Stomach (tissue), 4 donors: ENCODE measurements around the gene ATP23.

ENCODE experiments used
- CTCF ChIP-seq, 7 experiments: fragments of 450-650 bp in 4 of 7; fragments of 200-600 bp in 3 of 7; sonication (generic) in 3 of 7; IDR thresholded peaks; one replicate each; pipeline ENCODE4 v1.5.1; 2016 to 2019; ENCODE audit warnings: antibody characterized with exemption in 7 of 7, control low read depth in 2 of 7, mild to moderate bottlenecking in 1 of 7
- POLR2A ChIP-seq, 4 donors: fragments of 450-650 bp; IDR thresholded peaks; one replicate each; pipeline ENCODE4 v1.6.1; 2016; ENCODE audit warnings: antibody characterized with exemption in 4 of 4, control low read depth in 2 of 4, mild to moderate bottlenecking in 1 of 4, moderate library complexity in 1 of 4

GRCh38 chr12:57908511-57908910 is 32.9 kb upstream of the ATP23 start:
- TF ChIP-seq CTCF (IDR thresholded peaks at IDR 0.05) (no peak), POLR2A (IDR thresholded peaks at IDR 0.05) (no peak)
